ENCODE measurements around the gene RFC4.
"Not testable (repeated sequence)": the region's sequence is repeated elsewhere in the genome, so short reads cannot be mapped to it uniquely, and the experiment has no call there.

RFC4 gene

GRCh38 chr3:186852994-186853393 is 46.7 kb upstream of the RFC4 start:
- H3K79me2 ChIP-seq (ENCODE audit: low read length) = no peaks in the 10 kb centered on the region
- H3K9ac ChIP-seq (ENCODE audit: low read length) = no peak overlapping the region
- H3K4me2 ChIP-seq (ENCODE audit: low read depth, low read length) = no peak overlapping the region
- H3K4me3 ChIP-seq (ENCODE audit: low read length) = no peak overlapping the region
- no peaks in the 10 kb centered on the region for H3K9me2 ChIP-seq (replicated peaks; ENCODE audit: insufficient read depth, low read length)
- H3F3A ChIP-seq (ENCODE audit: insufficient read depth, low read length) = no peaks in the 10 kb centered on the region
- TF ChIP-seq CTCF (IDR thresholded peaks at IDR 0.05; ENCODE audit: low read length) = no peak
- TF ChIP-seq EZH2 (optimal IDR thresholded peaks at IDR 0.05; ENCODE audit: low read depth, low read length) = no peak
- TF ChIP-seq EZH2phosphoT487 (IDR thresholded peaks at IDR 0.05; ENCODE audit: low read length) = no peak
- no peaks in the 10 kb centered on the region for H3K36me3 ChIP-seq (replicated peaks; ENCODE audit: insufficient read depth, low read length)
- no peaks in the 10 kb centered on the region for H4K20me1 ChIP-seq (ENCODE audit: insufficient read depth, low read length)
- H3K9me3 ChIP-seq (replicated peaks; ENCODE audit: insufficient read depth, low read length) = no peaks in the 10 kb centered on the region
- no peak overlapping the region for H2AFZ ChIP-seq (ENCODE audit: low read length)
- no peaks in the 10 kb centered on the region for H3K4me1 ChIP-seq (ENCODE audit: low read length)
- no peak overlapping the region for H3K27ac ChIP-seq (ENCODE audit: low read length)
- H3K27me3 ChIP-seq (replicated peaks; ENCODE audit: insufficient read depth, low read length) = no peaks in the 10 kb centered on the region
- no peak for DNase-seq

- H3K36me3 ChIP-seq (replicated peaks; ENCODE audit: insufficient read depth, low read length); H4K20me1 ChIP-seq (ENCODE audit: insufficient read depth, low read length); H3K4me2 ChIP-seq (ENCODE audit: low read depth, low read length); H3K9me2 ChIP-seq (replicated peaks; ENCODE audit: insufficient read depth, low read length); H3F3A ChIP-seq (ENCODE audit: insufficient read depth, low read length); H3K4me3 ChIP-seq (ENCODE audit: low read length); H3K27ac ChIP-seq (ENCODE audit: low read length); H3K27me3 ChIP-seq (replicated peaks; ENCODE audit: insufficient read depth, low read length); DNase-seq; H3K4me1 ChIP-seq (ENCODE audit: low read length); H3K9me3 ChIP-seq (replicated peaks; ENCODE audit: insufficient read depth, low read length); H2AFZ ChIP-seq (ENCODE audit: low read length); H3K9ac ChIP-seq (ENCODE audit: low read length); H3K79me2 ChIP-seq (ENCODE audit: low read length): not testable (repeated sequence)
Measured at GRCh38 chr3:186851835-186852234, 45.6 kb upstream of the RFC4 start.

- peak; percentile 89 for DNase-seq
- Histone ChIP-seq H3K4me2 (ENCODE audit: low read depth, low read length) (no peak overlapping the region), H2AFZ (ENCODE audit: low read length) (no peak overlapping the region), H3K4me1 (ENCODE audit: low read length) (no peaks in the 10 kb centered on the region), H3K27me3 (replicated peaks; ENCODE audit: insufficient read depth, low read length) (no peaks in the 10 kb centered on the region), H3K9me3 (replicated peaks; ENCODE audit: insufficient read depth, low read length) (no peaks in the 10 kb centered on the region), H3K79me2 (ENCODE audit: low read length) (no peaks in the 10 kb centered on the region), H3F3A (ENCODE audit: insufficient read depth, low read length) (no peaks in the 10 kb centered on the region), H3K4me3 (ENCODE audit: low read length) (no peak overlapping the region), H4K20me1 (ENCODE audit: insufficient read depth, low read length) (no peaks in the 10 kb centered on the region), H3K9ac (ENCODE audit: low read length) (no peak overlapping the region), H3K36me3 (replicated peaks; ENCODE audit: insufficient read depth, low read length) (no peaks in the 10 kb centered on the region), H3K9me2 (replicated peaks; ENCODE audit: insufficient read depth, low read length) (no peaks in the 10 kb centered on the region), H3K27ac (ENCODE audit: low read length) (no peak overlapping the region)
- no peak for TF ChIP-seq EZH2 (optimal IDR thresholded peaks at IDR 0.05; ENCODE audit: low read depth, low read length)
- TF ChIP-seq CTCF (IDR thresholded peaks at IDR 0.05; ENCODE audit: low read length) = peak; percentile 76
Measured at GRCh38 chr3:186849374-186849975, 43.2 kb upstream of the RFC4 start.

GRCh38 chr3:186847437-186847836 is 41.2 kb upstream of the RFC4 start:
- Histone ChIP-seq H4K20me1 (ENCODE audit: insufficient read depth, low read length) (no peaks in the 10 kb centered on the region), H2AFZ (ENCODE audit: low read length) (no peak overlapping the region), H3K9ac (ENCODE audit: low read length) (no peak overlapping the region), H3K4me3 (ENCODE audit: low read length) (no peak overlapping the region), H3K4me1 (ENCODE audit: low read length) (no peaks in the 10 kb centered on the region), H3F3A (ENCODE audit: insufficient read depth, low read length) (no peaks in the 10 kb centered on the region), H3K4me2 (ENCODE audit: low read depth, low read length) (no peak overlapping the region), H3K27me3 (replicated peaks; ENCODE audit: insufficient read depth, low read length) (no peaks in the 10 kb centered on the region), H3K9me2 (replicated peaks; ENCODE audit: insufficient read depth, low read length) (no peaks in the 10 kb centered on the region), H3K27ac (ENCODE audit: low read length) (no peak overlapping the region), H3K9me3 (replicated peaks; ENCODE audit: insufficient read depth, low read length) (no peaks in the 10 kb centered on the region), H3K36me3 (replicated peaks; ENCODE audit: insufficient read depth, low read length) (no peaks in the 10 kb centered on the region), H3K79me2 (ENCODE audit: low read length) (no peaks in the 10 kb centered on the region)
- TF ChIP-seq EZH2 (optimal IDR thresholded peaks at IDR 0.05; ENCODE audit: low read depth, low read length) (no peak), EZH2phosphoT487 (IDR thresholded peaks at IDR 0.05; ENCODE audit: low read length) (no peak), CTCF (IDR thresholded peaks at IDR 0.05; ENCODE audit: low read length) (no peak)
- DNase-seq = no peak
